HG03108 (cell line): ENCODE measurements around the gene CLMN.
"Not testable (repeated sequence)": the region's sequence is repeated elsewhere in the genome, so short reads cannot be mapped to it uniquely, and the experiment has no call there.

ENCODE experiments used
- ATAC-seq: cut with Tn5 transposase; IDR thresholded peaks from one replicate; pipeline ENCODE4 v1.9.1; 2021; ENCODE audit warnings: moderate library complexity; ENCODE audit not compliant: unreplicated experiment

The CLMN gene

DNA sequence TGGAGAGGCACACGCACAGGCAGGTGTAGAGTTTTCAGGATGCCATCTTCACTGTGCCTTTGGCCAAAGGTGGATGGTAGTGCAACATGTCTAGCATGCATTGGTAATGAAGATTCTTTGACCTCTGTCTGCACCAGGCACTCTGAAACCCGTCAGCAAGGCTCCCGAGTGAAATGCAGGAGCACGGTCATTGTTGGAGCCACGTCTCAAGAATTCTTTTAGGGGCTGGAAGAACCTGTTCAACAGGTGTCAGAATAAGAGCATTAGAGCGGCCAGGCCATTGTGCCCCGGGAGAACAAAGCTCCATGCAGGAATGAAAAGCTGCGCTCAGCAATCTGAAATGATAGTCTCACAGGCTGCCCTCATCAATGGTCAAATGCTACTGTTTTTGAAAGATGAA lies 122.2 kb downstream of the CLMN start:
- ATAC-seq, result no peak

DNA sequence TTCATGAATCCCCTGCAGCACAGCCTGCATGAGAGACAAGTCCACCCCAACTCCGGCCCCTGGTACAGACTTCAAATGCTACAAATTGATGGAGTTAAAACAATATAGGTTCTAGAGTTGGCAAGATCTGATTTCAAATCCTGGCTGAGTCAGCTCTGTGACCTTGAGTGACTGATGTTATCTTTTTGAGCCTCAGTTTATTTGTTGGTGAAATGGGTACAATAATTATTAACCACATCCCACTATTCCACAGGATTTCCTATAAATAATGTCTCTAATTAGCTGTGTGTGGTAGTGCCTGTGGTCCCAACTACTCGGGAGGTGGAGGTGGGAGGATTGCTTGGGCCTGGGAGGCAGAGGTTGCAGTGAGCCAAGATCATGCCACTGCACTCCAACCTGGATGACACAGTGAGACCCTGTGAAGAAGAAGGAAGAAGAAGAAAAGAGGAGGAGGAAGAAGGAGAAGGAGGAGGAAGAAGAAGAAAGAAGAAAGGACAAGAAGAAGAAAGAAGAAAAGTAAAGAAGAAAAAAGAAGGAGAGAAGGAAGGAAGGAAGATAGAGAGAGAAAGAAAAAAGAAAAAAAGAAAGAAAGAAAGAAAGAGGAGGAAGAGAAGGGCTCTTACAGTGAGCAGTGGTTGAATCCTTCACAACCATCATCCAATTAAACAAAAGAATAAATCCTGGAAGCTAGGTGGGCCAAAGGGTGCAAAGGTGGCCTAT lies 122.7 kb downstream of the CLMN start:
- no peak for ATAC-seq

DNA sequence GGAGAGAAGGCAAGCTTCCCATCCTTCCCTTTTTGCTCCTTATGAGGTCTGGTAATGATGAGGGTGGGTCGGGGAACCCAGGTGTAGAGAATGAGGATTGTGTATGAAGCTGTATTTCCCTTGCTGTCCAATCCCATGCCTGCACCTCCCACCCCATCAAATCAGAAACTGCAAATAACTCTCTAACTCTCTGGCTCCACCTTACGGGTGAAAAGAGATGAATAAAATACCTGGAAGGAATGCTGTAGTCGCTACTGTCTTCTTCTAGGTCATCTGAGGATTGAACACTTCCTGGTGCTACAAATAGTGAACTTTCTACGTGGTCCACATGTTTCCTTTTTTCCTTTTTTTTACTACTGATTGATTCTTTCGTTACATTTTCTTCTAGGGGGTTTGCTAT lies 123.4 kb downstream of the CLMN start:
- peak; percentile 50 for ATAC-seq

DNA sequence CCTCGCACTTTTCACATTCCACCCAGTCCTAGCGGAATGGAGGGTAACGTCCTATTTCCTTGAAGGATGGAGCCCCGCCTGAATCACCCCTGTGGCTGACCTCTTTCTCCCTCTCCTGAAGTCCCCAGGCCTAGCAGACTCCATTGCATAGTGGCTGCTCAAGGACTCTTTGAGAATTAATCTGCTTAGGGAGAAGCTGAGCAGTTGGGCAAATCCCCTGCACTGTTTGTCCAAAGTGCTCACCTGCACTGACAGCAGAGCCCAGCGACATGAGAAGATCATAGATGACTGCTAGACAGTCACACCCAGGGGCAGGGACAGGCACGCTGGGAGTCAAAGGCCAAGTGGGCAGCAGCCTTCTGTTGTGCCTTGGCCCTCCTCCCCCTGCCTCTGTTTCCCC lies 124.7 kb downstream of the CLMN start:
- ATAC-seq, result no peak

DNA sequence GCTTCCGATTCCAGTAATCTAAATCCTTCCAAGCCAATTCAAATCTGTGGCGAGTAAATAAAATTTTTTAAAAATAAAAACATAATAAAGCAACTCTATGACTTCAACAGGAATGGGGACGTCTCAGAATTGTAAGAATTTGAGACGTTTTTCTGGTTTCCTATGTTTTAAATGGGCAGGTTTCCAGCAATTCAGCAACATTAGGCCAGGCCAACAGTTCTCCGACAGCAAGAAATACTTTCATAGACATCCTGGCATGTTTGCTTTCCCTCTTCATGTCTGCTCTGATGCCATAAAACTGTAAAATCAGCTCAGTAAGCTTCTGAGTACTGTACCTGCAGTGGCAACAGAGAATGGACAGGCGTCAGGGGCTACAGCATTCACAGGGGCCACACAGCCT lies 126.6 kb downstream of the CLMN start:
- no peak for ATAC-seq

DNA sequence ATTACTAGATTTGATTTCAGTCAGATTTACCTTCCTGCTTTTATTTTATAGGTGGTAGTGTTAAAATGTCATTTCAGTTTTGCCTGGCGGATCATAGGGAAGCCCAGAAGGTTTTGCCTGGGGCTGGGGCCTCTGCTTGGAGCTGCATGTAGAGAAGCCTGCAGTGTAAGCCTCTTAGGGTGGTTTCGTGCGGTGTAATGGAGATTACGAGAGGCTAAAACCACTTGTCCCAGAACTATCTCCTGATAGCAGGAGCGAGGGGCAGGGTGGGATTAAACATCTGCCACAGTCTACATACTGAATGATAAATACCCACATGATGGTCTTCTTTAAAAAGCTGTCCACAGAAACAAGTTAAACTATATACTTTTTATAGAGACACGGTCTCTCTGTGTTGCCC lies 127.4 kb downstream of the CLMN start:
- ATAC-seq, result no peak

DNA sequence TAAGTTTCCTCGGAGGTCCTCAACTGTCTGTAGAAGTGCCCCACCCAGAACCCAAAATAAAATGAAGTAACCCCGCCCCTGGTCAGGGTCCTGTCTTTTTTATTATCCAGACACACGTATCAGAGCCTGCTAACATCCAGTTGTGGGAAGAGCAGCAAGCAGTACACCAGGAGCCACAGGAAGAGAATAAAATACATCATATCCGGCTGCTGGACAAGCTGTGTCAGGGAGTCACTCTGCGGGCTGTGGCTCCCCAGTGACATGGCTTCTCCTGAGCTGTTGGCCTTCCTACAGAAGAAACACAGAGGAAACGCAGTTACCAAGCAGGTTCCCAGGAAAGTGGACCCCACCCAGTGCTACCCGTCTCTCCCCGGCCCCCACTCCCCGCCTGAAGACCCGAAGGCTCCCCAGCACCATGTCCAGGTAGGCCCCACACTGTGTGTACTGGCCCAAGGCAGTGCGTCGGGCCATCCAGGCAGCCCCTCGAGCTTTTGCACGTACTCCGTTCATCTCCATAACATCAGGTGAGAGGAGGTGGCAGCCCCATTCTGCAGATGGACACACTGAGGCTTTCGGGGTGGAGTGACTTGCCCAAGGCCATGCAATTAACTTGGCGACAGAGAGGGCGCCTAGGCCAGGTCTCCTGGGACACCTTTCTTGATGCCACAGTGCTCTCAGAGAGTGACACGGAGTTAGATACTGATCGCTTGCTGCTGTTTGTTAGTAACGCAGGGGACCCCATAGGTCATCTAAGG lies 128.1 kb downstream of the CLMN start:
- ATAC-seq, result no peak

DNA sequence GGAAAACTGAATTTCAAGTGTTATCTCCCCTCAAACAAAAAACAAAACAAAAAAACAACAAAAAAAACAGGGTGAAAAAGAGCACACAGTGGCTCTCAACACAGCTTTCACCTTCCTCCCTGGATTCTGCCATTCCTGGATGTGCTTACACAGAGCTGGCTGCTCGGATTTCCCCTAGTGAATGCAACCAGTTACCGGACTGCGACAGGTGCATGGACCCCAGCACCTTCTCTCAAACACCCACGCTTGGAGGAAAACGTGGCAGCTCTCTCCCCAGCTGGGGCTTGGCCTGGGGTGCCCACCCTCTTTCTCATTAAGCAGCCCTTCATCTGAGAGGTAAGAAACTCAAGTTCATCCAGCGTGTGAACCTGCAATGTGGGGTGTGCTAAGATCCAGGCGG lies 128.9 kb downstream of the CLMN start:
- ATAC-seq, result no peak

DNA sequence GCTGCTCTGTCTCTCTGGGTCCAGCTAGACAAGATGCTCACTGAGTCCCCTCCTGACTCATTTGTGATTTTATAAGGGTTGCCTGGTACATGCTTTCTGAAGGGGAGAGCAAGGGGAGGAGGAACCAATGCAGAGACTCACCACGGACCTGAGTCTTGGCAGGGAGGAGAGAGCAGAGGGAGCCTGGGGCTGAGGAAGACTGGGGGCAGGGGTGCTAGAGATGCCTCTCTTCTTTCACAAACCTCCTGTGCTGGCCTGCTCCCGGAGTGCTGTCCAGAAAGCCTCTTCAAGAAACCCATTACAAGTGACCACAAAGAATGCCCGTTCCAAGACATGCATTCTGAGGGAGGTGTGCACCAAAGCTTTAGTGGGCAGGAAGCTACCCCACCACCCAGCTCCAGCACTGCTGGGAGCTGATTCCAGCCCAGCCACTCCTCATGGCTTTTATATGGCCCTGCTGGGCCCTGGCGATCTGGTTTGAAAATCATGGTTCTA lies 129.3 kb downstream of the CLMN start:
- ATAC-seq, result no peak

DNA sequence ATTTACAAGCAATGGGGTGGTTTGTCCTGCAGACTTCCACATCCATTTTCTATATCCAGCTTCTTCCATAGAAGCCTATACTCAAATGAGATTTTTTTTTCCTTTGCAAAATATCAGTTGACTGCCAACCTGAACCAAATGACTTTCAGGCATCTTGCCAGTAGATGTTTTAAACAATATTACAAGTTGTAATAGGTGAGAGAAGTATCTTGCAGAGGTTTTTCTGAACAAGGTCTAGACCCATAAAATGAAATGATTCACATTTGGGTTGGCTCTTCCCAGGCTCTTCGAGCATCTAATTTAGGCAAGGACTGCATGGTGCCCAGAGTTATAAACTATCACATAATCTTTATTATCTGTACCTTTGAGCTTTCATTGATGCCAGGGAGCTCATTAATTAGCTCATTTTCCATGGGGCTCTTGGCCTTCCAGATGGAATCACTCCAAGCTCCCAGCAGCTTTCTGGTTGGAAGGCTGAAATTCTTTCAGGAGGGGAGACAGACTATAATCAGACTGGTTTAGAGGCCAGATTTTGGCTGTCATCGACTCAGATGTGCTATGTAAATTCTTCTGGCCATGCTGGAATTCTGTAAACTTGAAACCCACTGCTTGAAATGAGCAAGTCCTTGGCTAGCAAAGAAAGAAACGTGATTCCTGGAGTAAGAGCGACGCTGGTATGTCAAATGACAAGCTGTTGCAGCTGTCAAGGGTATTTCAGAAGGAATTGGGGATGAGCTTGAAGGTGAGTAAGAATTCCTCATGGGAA lies 130.2 kb downstream of the CLMN start:
- no peak for ATAC-seq

DNA sequence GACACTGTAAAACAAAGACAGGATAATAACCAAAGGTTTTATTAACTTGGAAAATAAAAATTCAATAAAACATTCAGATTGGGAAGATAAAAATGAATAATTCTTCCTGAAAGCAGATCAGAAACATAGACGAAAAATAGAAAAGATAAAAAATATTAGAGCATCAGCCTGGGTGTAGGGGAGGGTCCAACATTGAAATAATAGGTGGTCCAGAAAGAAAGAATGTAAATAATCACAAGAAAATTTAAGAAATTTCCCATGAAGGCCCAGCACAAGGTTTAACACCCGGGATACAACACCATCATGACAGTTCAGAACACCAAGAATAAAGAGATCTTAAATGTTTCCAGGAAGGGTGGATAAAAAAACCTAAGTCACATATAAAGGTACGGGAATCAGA lies 131.3 kb downstream of the CLMN start:
- no peak for ATAC-seq

DNA sequence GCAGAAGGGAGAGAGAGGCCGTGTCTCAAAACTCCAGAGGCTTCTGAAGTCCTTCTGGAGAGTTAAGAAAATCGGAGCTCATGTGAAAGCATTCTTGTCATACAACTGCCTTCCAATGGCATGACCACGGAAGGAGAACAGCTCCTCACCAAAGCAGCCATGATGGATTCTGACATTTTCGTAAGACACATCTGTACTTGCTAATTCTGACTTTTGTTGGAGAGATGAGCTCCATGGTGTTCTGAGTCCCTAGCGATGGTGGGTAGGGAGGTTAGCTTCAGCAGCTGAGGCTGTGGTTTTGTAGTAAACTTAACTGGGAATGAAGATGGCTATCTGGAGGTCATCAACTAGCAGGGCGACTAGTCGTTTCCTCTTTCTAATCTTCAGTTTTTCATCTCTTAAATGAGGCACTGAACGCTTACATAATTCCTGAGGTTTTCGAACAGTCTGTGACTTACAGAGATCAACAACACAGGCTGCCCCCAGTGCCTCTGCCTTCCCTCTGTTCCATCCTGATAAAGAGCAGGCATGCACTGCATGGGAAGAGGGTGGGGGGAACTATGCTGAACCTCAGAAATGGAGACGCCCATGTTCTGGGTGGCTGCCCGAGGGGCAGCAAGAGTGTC lies 133.8 kb downstream of the CLMN start:
- ATAC-seq, result no peak

DNA sequence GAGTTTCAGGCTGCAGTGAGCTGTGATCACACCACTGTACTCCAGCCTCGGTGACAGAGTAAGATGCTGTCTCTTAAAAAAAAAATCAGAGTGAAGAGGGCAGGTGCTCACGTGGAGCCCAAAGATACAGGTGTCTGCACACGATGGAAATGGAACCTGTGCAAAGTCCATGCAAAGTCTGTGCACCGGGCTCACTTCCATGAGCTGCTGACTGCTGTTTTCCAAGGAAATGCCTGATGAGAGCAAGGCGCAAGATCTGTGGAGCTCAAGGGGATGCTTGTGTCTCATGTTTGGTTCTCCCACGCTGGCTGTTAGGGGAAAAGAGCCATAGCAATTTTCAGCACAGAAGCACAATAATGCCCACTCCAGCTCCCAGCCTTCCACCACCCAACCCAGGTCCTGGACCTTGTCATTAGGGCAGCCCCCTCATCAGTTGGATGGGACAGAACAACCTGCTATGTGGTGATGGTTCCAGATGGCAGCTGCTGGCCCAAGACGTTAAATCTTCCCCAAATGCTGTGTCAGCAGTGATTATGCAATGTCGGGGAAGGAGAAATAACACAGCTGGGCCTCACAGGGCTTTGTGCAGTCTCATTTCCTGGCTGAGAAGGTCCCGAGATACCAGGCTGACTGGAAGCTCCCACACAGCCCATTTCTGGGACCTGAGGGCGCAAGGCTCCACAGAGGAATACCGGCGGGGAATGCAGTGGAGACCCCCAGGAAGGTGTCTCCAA lies 134.5 kb downstream of the CLMN start:
- ATAC-seq, result no peak

DNA sequence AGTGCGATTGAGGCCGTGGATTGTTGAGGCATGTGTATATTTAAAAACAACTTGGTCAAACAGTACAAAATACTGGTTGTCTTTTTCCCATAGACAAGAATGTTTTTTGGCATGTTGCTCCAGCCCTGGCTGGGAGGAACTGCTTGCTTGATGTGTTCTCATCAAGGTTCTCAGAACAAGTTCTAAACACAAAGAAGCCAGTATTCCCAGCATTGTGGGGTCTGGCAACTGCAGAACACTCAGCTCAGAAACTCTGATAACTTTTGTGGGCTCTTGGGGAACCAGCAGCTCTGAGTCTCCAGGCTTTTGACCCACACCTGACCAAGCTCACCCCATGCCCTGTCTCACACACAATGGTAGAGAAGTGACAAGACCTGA lies 135.3 kb downstream of the CLMN start:
- ATAC-seq, result no peak

DNA sequence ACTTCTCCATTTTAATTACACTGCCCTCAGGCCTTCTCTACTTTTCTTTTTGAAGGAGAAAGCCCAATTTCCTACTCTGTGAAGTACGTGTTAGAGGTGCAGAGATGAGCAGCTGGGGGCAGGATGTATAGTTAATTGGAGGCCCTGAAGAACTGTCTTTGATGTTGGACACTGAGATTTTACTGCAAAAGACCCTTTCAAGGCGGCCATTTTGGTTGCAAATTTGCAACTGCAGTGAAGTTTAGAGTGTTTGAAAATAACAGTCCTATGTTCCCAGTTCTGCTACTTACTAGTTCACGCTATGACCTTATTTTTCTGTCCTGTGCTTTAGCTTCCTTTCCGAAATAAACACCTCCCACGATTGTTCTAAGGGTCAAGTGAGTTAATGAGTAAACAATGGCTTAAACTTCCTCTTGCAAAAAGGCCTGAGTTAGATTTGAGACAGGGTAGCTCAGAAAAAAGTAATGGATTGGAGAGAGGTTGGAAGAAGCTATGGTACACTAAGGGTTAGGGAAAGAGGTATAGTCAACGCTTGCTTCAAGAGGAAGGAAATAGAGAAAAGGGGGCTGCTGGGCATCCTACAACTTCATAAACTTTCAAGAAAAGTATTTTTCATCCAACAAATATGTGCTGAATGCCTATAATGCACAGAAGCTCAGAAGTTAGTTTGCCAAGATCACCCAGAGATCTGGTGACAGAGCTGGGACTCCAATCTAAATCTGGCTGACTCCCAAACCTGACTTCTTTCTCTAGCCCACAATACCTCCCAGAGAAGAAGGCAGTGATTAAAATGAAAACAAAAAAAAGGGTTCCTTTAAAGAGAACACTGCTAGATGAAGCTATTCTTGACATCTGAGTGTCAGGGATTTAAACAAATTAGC lies 135.9 kb downstream of the CLMN start:
- ATAC-seq, result no peak

DNA sequence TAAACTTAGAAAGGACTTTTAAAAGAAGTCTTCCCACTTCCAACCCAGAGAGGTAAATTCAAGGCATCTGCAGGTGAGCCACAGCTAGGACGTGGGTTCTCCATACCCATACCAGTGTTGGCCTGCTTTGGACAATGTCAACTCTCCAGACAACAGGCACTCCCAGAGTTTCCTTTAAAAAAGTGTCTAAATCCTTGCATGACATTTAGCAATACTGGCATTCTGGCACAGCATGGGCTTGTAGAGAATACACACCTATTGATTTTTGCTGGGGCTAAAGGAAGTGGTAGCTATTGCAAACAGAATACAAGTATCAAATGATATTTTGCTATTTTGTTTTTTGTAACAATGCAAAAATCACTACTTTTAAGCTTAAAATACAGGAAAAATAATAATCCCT lies 136.6 kb downstream of the CLMN start:
- no peak for ATAC-seq

DNA sequence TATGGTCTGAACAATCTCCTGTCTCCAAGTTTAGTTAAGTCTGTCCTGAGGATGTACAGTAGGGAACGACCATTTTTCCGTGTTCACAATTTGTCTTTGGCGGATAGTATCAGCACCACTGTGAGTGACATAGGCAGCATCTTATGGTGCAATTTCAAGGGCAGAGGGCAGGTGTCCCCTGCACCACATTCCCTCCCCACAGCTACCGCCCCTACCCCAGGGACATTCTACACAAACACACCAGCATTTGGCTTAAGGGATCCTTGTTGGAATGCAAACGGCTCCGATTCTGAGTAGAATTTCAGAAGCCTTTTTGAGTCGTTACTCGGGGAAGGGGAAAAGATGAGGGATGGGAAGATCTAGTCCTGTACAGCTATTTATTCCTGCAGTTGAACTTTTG lies 137.3 kb downstream of the CLMN start:
- ATAC-seq, result no peak

DNA sequence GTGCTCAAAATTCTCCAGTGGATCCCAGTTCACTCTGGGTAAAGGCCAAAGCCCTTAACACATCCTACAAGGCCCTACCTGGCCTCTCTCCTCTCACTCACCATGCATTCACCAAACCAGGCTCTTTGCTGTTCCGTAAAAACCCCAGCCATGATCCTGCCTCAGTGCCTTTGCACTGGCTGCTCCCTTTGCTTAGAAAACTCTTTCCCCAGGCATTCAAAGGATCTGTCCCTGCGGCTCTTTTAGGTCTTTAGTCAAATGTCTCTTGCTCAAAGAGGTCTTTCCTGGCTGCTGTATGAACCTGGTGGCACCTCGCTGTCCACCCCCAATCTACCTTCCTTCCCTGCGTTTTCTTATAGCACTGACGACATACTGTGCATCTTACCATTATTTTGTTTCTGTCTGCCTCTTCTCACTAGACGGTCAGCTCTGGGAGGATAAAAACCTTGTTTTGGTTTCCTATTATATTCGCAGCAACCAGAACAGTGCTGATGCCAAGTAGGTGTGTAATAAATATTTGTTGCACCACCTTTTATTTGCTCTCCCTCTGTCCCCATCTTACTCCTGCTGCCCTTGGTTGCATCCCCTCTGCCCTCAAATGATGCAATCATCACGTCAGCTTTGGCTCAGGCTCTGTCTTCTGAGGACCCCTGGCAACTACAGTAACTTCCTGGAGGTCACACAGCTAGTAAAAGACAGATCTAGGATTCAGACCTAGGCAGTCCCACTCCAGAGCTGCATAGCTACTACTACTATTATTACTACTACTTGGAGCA lies 138.6 kb downstream of the CLMN start:
- ATAC-seq, result no peak

DNA sequence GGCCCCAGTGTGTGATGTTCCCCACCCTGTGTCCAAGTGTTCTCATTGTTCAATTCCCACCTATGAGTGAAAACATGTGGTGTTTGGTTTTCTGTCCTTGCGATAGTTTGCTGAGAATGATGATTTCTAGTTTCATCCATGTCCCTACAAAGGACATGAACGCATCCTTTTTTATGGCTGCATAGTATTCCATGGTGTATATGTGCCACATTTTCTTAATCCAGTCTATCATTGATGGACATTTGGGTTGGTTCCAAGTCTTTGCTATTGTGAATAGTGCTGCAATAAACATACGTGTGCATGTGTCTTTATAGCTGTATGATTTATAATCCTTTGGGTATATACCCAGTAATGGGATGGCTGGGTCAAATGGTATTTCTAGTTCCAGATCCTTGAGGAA lies 144.0 kb downstream of the CLMN start:
- ATAC-seq, result not testable (repeated sequence)
